Measurements from ENCODE around the gene EPB41L4A.

- no peak for TF ChIP-seq CTCF (IDR thresholded peaks at IDR 0.05)
- TF ChIP-seq EP300 (IDR thresholded peaks at IDR 0.05) = no peak
- no peak for TF ChIP-seq POLR2A (IDR thresholded peaks at IDR 0.05; ENCODE audit: low read depth)
Observed at GRCh38 chr5:112254303-112254702, 164.8 kb downstream of the EPB41L4A start.
